HEK293 (cell line): ENCODE results near the gene SLC16A13.

Experiments used
- CTCF ChIA-PET: fragments of 350-600 bp; formaldehyde crosslinking; extraction: SDS; loops from one replicate; lab custom pipeline; 2021; ENCODE audit warnings: antibody characterized with exemption; lab: Yijun Ruan, JAX
- POLR2A ChIA-PET: fragments of 300-600 bp; formaldehyde crosslinking; extraction: SDS; loops from one replicate; lab custom pipeline; 2020; ENCODE audit warnings: antibody characterized with exemption, inconsistent platforms; lab: Yijun Ruan, JAX
- H3K27ac ChIP-seq: fragments of 200-500 bp; sonication (Bioruptor generic); 2 replicates; pipeline ENCODE4 v1.5.1; 2014; ENCODE audit warnings: low read depth, low read length, control low read depth, inconsistent platforms; ENCODE audit errors: extremely low read depth
- H3K36me3 ChIP-seq, 2 experiments: fragments of 200-500 bp in 1 of 2; sonication (Bioruptor generic) in 1 of 2; 1 replicate in 1 of 2; 2 replicates in 1 of 2; pipeline ENCODE4 v1.5.1; 2014 to 2017; ENCODE audit warnings: inconsistent platforms in 2 of 2, low read length in 2 of 2; ENCODE audit not compliant: control insufficient read depth in 2 of 2, insufficient read depth in 1 of 2
- H3K4me1 ChIP-seq: fragments of 200-500 bp; sonication (Bioruptor generic); 2 replicates; pipeline ENCODE4 v1.5.1; 2014; ENCODE audit warnings: mild to moderate bottlenecking, low read length, inconsistent platforms; ENCODE audit not compliant: control insufficient read depth, insufficient read depth
- H3K4me3 ChIP-seq: 2 replicates; pipeline ENCODE4 v1.5.1; 2011; ENCODE audit warnings: low read depth, mild to moderate bottlenecking, control low read depth, low read length, moderate library complexity
- H3K9me3 ChIP-seq: fragments of 200-500 bp; sonication (Bioruptor generic); 2 replicates; pipeline ENCODE4 v1.5.1; 2014; ENCODE audit warnings: low read depth, low read length, inconsistent platforms; ENCODE audit not compliant: control insufficient read depth, insufficient read depth
- EGR2 ChIP-seq: fragments of 450-650 bp; formaldehyde crosslinking; IDR thresholded peaks from 2 replicates; pipeline ENCODE4 v1.5.1; 2016; ENCODE audit warnings: low read depth, missing biosample characterization, missing genetic modification characterization
- GLIS1 ChIP-seq: fragments of 450-650 bp; formaldehyde crosslinking; IDR thresholded peaks from 2 replicates; pipeline ENCODE4 v1.5.1; 2016; ENCODE audit warnings: missing biosample characterization, missing genetic modification characterization
- IKZF3 ChIP-seq: fragments of 450-650 bp; IDR thresholded peaks from 2 replicates; pipeline ENCODE4 v1.5.0; 2018; ENCODE audit warnings: missing biosample characterization, mild to moderate bottlenecking, missing genetic modification characterization, moderate library complexity
- KLF10 ChIP-seq: fragments of 450-650 bp; IDR thresholded peaks from 2 replicates; pipeline ENCODE4 v1.5.1; 2018; ENCODE audit warnings: missing biosample characterization, mild to moderate bottlenecking, missing genetic modification characterization
- PBX3 ChIP-seq: sonication (generic); formaldehyde crosslinking; IDR thresholded peaks from 2 replicates; pipeline ENCODE4 v1.8.1; 2022; ENCODE audit warnings: mild to moderate bottlenecking, moderate library complexity, missing genetic modification reagents
- SP2 ChIP-seq: fragments of 450-650 bp; formaldehyde crosslinking; IDR thresholded peaks from 2 replicates; pipeline ENCODE4 v1.5.1; 2016; ENCODE audit warnings: missing biosample characterization, missing genetic modification characterization
- SP3 ChIP-seq: fragments of 450-650 bp; formaldehyde crosslinking; IDR thresholded peaks from 2 replicates; pipeline ENCODE4 v1.5.1; 2016; ENCODE audit warnings: missing biosample characterization, missing genetic modification characterization
- ZFP3 ChIP-seq: fragments of 450-650 bp; formaldehyde crosslinking; IDR thresholded peaks from 2 replicates; pipeline ENCODE4 v1.5.1; 2016; ENCODE audit warnings: low read depth, missing biosample characterization, missing genetic modification characterization
- ZNF112 ChIP-seq: fragments of 450-650 bp; formaldehyde crosslinking; IDR thresholded peaks from 2 replicates; pipeline ENCODE4 v1.5.0; 2017; ENCODE audit warnings: missing biosample characterization, missing genetic modification characterization
- ZNF133 ChIP-seq: fragments of 450-650 bp; formaldehyde crosslinking; IDR thresholded peaks from 2 replicates; pipeline ENCODE4 v1.5.1; 2016; ENCODE audit warnings: missing biosample characterization, missing genetic modification characterization
- ZNF174 ChIP-seq: fragments of 450-650 bp; formaldehyde crosslinking; IDR thresholded peaks from 2 replicates; pipeline ENCODE4 v1.5.0; 2017; ENCODE audit warnings: missing biosample characterization, mild to moderate bottlenecking, missing genetic modification characterization
- ZNF202 ChIP-seq: fragments of 450-650 bp; formaldehyde crosslinking; IDR thresholded peaks from 2 replicates; pipeline ENCODE4 v1.5.1; 2016; ENCODE audit warnings: missing biosample characterization, missing genetic modification characterization, borderline replicate concordance
- ZNF223 ChIP-seq: fragments of 450-650 bp; formaldehyde crosslinking; IDR thresholded peaks from 2 replicates; pipeline ENCODE4 v1.5.1; 2016; ENCODE audit warnings: missing biosample characterization, missing genetic modification characterization
- ZNF23 ChIP-seq: fragments of 450-650 bp; formaldehyde crosslinking; IDR thresholded peaks from 2 replicates; pipeline ENCODE4 v1.5.1; 2016; ENCODE audit warnings: missing biosample characterization, missing genetic modification characterization, borderline replicate concordance
- ZNF239 ChIP-seq: fragments of 450-650 bp; formaldehyde crosslinking; IDR thresholded peaks from 2 replicates; pipeline ENCODE4 v1.5.1; 2016; ENCODE audit warnings: missing biosample characterization, missing genetic modification characterization
- ZNF24 ChIP-seq: fragments of 450-650 bp; formaldehyde crosslinking; IDR thresholded peaks from 2 replicates; pipeline ENCODE4 v1.5.1; 2016; ENCODE audit warnings: missing biosample characterization, missing genetic modification characterization
- ZNF26 ChIP-seq: fragments of 450-650 bp; formaldehyde crosslinking; IDR thresholded peaks from 2 replicates; pipeline ENCODE4 v1.5.1; 2016; ENCODE audit warnings: missing biosample characterization, missing genetic modification characterization
- ZNF311 ChIP-seq: fragments of 450-650 bp; formaldehyde crosslinking; IDR thresholded peaks from 2 replicates; pipeline ENCODE4 v1.5.1; 2017; ENCODE audit warnings: missing biosample characterization, missing genetic modification characterization, borderline replicate concordance
- ZNF324 ChIP-seq: fragments of 450-650 bp; formaldehyde crosslinking; IDR thresholded peaks from 2 replicates; pipeline ENCODE4 v1.5.1; 2016; ENCODE audit warnings: missing biosample characterization, missing genetic modification characterization
- ZNF354C ChIP-seq: fragments of 450-650 bp; formaldehyde crosslinking; IDR thresholded peaks from 2 replicates; pipeline ENCODE4 v1.5.1; 2016; ENCODE audit warnings: missing biosample characterization, missing genetic modification characterization, low read depth, borderline replicate concordance
- ZNF37A ChIP-seq: fragments of 450-650 bp; IDR thresholded peaks from 2 replicates; pipeline ENCODE4 v1.5.1; 2018; ENCODE audit warnings: missing biosample characterization, missing genetic modification characterization
- ZNF394 ChIP-seq: fragments of 450-650 bp; formaldehyde crosslinking; IDR thresholded peaks from 2 replicates; pipeline ENCODE4 v1.5.1; 2016; ENCODE audit warnings: missing biosample characterization, missing genetic modification characterization, mild to moderate bottlenecking, moderate library complexity, borderline replicate concordance
- ZNF426 ChIP-seq: fragments of 450-650 bp; formaldehyde crosslinking; IDR thresholded peaks from 2 replicates; pipeline ENCODE4 v1.5.1; 2017; ENCODE audit warnings: missing biosample characterization, missing genetic modification characterization, mild to moderate bottlenecking, inconsistent platforms, moderate library complexity
- ZNF48 ChIP-seq: fragments of 450-650 bp; formaldehyde crosslinking; IDR thresholded peaks from 2 replicates; pipeline ENCODE4 v1.5.1; 2016; ENCODE audit warnings: missing biosample characterization, missing genetic modification characterization
- ZNF544 ChIP-seq: fragments of 450-650 bp; formaldehyde crosslinking; IDR thresholded peaks from 2 replicates; pipeline ENCODE4 v1.5.0; 2017; ENCODE audit warnings: missing biosample characterization, missing genetic modification characterization
- ZNF560 ChIP-seq: fragments of 450-650 bp; formaldehyde crosslinking; IDR thresholded peaks from 2 replicates; pipeline ENCODE4 v1.5.1; 2017; ENCODE audit warnings: missing biosample characterization, missing genetic modification characterization, borderline replicate concordance
- ZNF571 ChIP-seq: fragments of 450-650 bp; formaldehyde crosslinking; IDR thresholded peaks from 2 replicates; pipeline ENCODE4 v1.5.0; 2017; ENCODE audit warnings: missing biosample characterization, missing genetic modification characterization
- ZNF600 ChIP-seq: fragments of 450-650 bp; formaldehyde crosslinking; IDR thresholded peaks from 2 replicates; pipeline ENCODE4 v1.5.1; 2016; ENCODE audit warnings: missing biosample characterization, missing genetic modification characterization
- ZNF639 ChIP-seq: fragments of 450-650 bp; formaldehyde crosslinking; IDR thresholded peaks from 2 replicates; pipeline ENCODE4 v1.5.1; 2016; ENCODE audit warnings: missing biosample characterization, missing genetic modification characterization
- ZNF664 ChIP-seq: fragments of 450-650 bp; formaldehyde crosslinking; IDR thresholded peaks from 2 replicates; pipeline ENCODE4 v1.5.1; 2016; ENCODE audit warnings: missing biosample characterization, missing genetic modification characterization
- ZNF768 ChIP-seq: fragments of 450-650 bp; formaldehyde crosslinking; IDR thresholded peaks from 2 replicates; pipeline ENCODE4 v1.5.1; 2018; ENCODE audit warnings: missing biosample characterization, mild to moderate bottlenecking, missing genetic modification characterization
- ZSCAN16 ChIP-seq: fragments of 450-650 bp; formaldehyde crosslinking; IDR thresholded peaks from 2 replicates; pipeline ENCODE4 v1.5.1; 2016; ENCODE audit warnings: missing biosample characterization, missing genetic modification characterization

The SLC16A13 gene

GRCh38 chr17:7002288-7003047 is 33.3 kb upstream of the SLC16A13 start:
- ChIA-PET POLR2A (interaction anchor here (1.0 to 1.3 kb wide), 2 partner anchors 9 kb away, joined by 3 to 5 read pairs; partner anchors contain the start of gene RNASEK), CTCF (interaction anchor here (0.8 to 8.7 kb wide), 16 partner anchors 11 to 336 kb away, joined by 3 to 169 read pairs (median 4); partner anchors contain the start of genes RNASEK and SLC13A5)
- Histone ChIP-seq H3K9me3 (no peaks in the 10 kb centered on the region), H3K4me3 (no peak overlapping the region), H3K27ac (no peak overlapping the region), H3K36me3 (peaks cover 10 to 61% of the 10 kb centered on the region in 2 experiments), H3K4me1 (no peaks in the 10 kb centered on the region)
- no peak for TF ChIP-seq ZNF354C (tag by site-specific recombination)
- TF ChIP-seq ZNF202 (tag by site-specific recombination) = no peak
- TF ChIP-seq ZFP3 (tag by site-specific recombination) = no peak
- TF ChIP-seq GLIS1 (tag by site-specific recombination) = no peak
- no peak for TF ChIP-seq ZNF768 (tag by site-specific recombination)
- no peak for TF ChIP-seq ZNF133 (tag by site-specific recombination)
- TF ChIP-seq ZNF24 (tag by site-specific recombination) = no peak
- no peak for TF ChIP-seq ZNF600
- TF ChIP-seq ZNF223 = no peak
- TF ChIP-seq ZNF311 = no peak
- no peak for TF ChIP-seq ZNF48 (tag by site-specific recombination)
- no peak for TF ChIP-seq ZNF37A
- no peak for TF ChIP-seq PBX3 (CRISPR knock-in tag)
- TF ChIP-seq ZNF23 = no peak
- TF ChIP-seq SP2 (tag by site-specific recombination) = no peak
- TF ChIP-seq ZNF394 (tag by site-specific recombination) = no peak
- TF ChIP-seq ZNF639 (tag by site-specific recombination) = no peak
- TF ChIP-seq ZNF544 (tag by site-specific recombination) = no peak
- TF ChIP-seq ZNF174 (tag by site-specific recombination) = no peak

- Histone ChIP-seq H3K27ac (no peak overlapping the region), H3K36me3 (peaks cover 7 to 53% of the 10 kb centered on the region in 2 experiments), H3K9me3 (no peaks in the 10 kb centered on the region), H3K4me1 (no peaks in the 10 kb centered on the region), H3K4me3 (no peak overlapping the region)
- ChIA-PET POLR2A (interaction anchor here (0.9 to 1.3 kb wide), 4 partner anchors 8 to 90 kb away, joined by 3 to 5 read pairs (median 4); partner anchors contain the start of gene RNASEK), CTCF (interaction anchor here (0.7 to 8.7 kb wide), 57 partner anchors 9 to 1296 kb away, joined by 3 to 169 read pairs (median 5); partner anchors contain the start of genes ALOX12 and RNASEK)
- TF ChIP-seq ZNF26 (tag by site-specific recombination) = no peak
- TF ChIP-seq ZNF324 = no peak
- no peak for TF ChIP-seq IKZF3 (tag by site-specific recombination)
- no peak for TF ChIP-seq ZNF112 (tag by site-specific recombination)
- TF ChIP-seq ZNF426 = no peak
- no peak for TF ChIP-seq PBX3 (CRISPR knock-in tag)
- TF ChIP-seq ZNF24 (tag by site-specific recombination) = no peak
- no peak for TF ChIP-seq ZNF571
- TF ChIP-seq ZSCAN16 (tag by site-specific recombination) = no peak
- no peak for TF ChIP-seq ZNF560 (tag by site-specific recombination)
- no peak for TF ChIP-seq KLF10 (tag by site-specific recombination)
- no peak for TF ChIP-seq ZNF239 (tag by site-specific recombination)
- no peak for TF ChIP-seq EGR2 (tag by site-specific recombination)
- no peak for TF ChIP-seq ZNF664 (tag by site-specific recombination)
- no peak for TF ChIP-seq SP3 (tag by site-specific recombination)
These were observed 32.1 kb upstream of the SLC16A13 start for GRCh38 chr17:7003745-7004144.
